NCI-H345 (cell line): ENCODE measurements around the gene PPIL6.
A peak's percentile ranks its signal among the peaks of the same experiment; 100 is the strongest.

Experiments
- DNase-seq: peaks from one replicate; lab custom pipeline; 2025; lab: John Stamatoyannopoulos, UW

The PPIL6 gene

DNA sequence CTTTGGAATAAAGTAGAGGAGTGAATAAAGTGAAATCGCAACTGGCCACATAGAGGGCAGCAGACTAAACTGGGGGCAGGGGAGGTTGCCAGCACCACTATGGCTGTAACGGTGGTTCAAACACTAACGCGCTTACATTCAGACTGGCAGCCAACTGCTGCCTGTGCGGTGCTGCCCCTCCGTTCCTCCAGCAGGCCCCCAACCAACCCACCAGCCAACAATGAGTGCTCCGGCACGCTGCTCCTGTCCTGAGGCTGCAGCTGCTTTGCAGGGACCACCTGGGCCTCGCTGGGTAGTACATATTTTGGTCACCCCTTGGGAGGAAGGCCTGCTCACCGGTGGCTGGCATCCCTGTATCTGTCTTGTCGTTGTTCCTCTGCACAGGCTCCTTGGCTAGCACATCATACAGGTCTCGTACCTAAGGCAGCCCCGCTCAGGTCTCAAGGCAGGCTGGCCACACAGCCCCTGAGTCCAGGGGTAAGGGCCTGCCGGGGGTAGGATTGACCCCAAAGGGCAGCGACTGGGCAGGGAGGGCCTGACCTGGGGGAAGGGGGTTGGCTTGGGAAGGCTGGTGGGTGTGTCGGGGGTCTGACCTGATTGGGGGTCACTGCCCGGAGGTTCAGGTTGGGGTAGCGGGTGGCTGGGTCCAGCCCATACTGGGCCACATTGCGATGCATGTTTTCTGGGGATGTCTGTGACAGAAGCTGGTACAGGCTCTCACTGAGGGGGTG, 8.8 kb upstream of the PPIL6 start:
- no peak for DNase-seq

GRCh38 chr6:109448615-109449014, 8.2 kb upstream of the PPIL6 start:
- DNase-seq: no peak

- DNase-seq: no peak
Observed at GRCh38 chr6:109447878-109448555, 7.6 kb upstream of the PPIL6 start.

- DNase-seq: no peak
Observed at GRCh38 chr6:109447087-109447486, 6.7 kb upstream of the PPIL6 start.

DNA sequence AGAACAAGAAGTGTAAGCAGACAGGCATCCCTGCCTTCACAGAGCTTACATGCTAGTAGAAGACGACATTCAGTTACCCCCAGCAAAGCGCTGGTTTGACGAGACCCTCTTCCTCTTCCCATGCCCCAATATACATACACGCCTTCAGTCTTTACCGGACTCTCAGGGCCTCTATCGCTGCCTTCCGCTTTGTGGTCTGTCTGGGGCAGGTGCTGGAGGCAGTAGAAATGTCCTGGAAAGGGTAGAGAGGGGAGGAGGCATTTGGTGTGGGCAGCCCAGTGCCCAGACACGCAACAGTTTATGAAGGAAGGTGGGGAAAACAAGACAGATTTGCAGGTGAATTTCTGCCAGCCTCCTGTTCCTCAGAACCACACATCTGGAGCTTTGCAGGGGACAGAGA, 6.1 kb upstream of the PPIL6 start:
- DNase-seq: no peak

- DNase-seq: no peak
Observed at GRCh38 chr6:109446072-109446471, 5.6 kb upstream of the PPIL6 start.

DNA sequence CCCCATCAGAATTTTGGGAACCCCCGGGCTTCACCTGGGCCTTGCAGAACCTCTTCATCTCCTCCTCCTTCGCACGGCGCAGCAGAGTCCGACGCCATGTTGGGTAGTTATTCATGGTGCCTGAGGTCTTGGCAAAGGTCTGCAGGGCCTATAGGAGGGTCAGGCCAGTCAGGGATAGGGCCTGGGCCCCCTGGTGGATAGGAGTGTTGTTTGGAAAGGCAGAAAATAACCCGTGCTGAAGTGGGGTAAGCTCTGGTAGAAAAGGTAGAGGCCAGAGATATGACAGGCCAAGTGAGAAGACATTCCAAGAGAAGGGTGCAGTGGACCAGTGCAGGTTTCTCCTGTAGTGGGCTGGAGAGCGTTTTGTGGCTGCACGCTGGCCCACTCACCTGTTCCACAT, 5.0 kb upstream of the PPIL6 start:
- DNase-seq: no peak

- no peak for DNase-seq
Observed at GRCh38 chr6:109443425-109443950, 3.1 kb upstream of the PPIL6 start.

DNA sequence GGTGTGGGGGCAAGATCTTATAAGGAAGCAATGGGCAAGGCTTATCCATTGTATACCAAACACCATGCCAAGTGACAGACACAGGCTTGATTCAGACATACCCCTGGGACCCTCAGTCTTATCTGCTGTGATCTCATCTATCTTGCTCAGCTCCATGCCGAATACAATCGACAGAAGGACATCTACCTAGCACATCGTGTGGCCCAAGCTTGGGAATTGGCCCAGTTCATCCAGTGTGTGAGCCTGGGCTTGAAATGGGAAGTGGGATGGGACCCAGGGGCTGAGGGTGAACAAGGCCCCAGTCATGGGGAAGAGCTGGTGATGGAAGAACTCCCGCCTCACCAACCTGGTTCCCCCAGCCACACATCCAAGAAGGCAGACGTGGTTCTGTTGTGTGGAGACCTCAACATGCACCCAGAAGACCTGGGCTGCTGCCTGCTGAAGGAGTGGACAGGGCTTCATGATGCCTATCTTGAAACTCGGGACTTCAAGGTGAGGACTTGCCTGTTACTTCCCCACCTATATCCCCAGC, 2.0 kb upstream of the PPIL6 start:
- DNase-seq: no peak

- DNase-seq: peak; percentile 48
Observed at GRCh38 chr6:109441069-109441816, 815 bp upstream of the PPIL6 start.

DNA sequence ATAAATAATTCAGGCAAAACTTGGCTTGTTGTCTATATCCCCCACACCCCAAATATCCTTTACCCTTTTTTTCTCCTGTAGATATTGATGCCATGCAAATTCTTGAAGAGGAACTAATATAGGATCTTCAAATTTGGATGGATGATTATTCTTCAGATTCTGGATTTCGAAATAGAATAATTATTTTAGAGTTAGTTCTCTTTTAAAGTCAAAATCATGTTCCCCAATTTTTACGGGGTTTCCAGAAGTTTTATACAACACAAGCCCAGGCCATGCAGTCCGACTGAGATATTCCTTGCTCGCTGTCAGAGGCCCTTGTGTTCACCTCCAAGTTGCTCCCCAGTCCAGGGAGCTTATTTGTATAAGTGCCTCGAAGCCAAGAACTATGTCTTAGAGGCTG, 4.4 kb downstream of the PPIL6 start:
- no peak for DNase-seq

DNA sequence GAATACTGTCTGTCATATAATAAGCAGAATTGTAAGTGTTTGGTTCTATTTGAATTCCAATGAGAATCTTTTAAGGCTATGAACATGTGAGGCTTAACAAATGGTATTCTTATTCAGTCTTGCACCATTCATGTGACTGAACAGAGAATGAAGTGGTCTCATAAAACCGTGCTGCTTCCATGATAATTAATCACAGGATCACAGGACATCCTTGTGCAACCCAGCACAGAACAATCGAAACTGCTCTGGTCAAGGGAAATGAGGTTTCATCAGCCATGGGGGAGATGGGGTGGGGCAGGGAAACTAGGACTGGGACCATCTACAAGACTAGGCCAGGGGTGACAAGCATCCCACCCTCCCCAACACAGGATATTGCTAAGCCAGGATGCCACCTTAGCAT, 6.0 kb downstream of the PPIL6 start:
- no peak for DNase-seq

DNA sequence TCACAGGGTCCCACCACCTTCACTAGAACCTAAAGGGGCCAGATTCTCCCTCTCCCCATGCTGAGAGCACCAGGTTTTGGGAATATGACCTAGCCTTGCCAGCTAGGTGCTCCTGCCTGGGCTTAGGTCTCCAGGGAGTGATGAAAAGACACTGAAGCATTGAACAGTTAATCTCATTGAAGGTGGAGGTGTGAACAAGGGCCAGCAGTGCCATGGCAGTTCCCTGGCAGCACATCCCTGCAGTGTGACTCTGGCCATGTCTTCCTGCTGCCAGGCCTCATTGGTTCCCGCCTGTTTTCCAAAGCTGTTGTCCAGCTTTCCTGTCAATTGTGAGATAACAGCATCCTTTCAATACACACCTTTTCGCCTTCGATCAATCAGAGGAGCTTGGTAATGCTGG, 10.9 kb downstream of the PPIL6 start:
- DNase-seq: no peak

DNA sequence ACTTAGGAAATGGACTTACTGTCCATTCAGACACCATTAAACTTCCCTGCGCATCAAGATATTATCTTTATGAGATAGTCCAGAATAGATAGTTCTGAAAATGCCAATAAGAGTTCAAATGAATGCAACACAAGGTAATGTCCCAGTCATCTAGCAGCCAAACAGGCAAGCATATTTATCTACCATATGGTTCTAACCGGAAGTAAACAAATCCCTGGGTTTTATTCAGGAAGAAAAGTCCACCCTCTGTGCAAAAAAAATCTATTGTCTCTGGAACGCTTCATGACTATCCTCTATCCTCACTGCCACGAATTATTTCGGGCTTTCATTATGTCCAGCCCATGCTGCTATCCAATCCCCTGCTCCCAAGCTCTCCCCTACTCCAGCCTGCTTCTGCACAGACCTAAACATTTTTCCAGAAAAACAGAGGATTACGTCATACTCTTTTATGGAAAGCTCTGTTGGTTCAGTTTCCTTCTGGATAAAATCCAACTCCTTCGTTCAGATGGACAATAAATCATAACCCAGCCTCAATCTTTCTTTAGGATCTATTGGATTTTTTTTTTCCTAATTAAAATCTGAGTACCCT, 11.4 kb downstream of the PPIL6 start:
- DNase-seq: no peak

- DNase-seq: no peak
Observed at GRCh38 chr6:109424946-109425345, 15.5 kb downstream of the PPIL6 start.

DNA sequence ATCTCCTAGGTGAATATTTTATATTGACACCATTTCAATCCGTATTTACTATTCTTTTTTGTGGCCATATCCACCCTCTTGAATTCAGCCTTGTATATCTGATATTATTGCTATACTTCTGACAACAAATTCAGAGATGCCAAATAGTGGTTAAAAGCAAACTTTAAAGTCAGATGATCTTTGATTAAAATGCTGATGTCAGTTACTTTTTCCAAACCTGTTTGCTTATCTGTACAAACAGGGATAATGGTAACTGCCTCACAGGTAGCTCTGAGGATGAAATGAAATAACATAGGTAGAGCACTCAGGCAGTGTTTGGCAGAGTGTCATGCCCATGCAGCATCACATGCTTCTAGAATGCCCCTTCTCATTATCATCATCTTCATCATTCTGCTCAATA, 19.2 kb downstream of the PPIL6 start:
- DNase-seq: no peak

DNA sequence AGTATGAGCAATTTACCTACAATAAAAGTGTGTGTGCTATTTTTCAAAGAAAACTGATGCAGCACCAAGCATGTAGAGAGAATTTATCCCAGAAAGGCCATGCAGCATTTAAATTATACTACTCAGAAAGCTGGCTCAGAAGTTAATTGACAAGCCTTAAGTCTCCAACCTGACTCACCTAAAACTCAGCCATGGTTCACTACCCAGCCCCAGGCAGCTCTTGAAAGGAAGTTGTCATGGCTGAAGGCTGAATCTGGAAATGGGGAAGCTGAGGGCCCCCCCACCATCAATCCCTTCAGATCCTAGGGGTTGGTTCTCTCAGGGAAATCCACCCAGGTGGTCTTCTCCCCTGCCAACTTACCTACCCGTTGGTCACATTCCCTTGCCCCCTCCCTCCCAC, 19.7 kb downstream of the PPIL6 start:
- no peak for DNase-seq

DNA sequence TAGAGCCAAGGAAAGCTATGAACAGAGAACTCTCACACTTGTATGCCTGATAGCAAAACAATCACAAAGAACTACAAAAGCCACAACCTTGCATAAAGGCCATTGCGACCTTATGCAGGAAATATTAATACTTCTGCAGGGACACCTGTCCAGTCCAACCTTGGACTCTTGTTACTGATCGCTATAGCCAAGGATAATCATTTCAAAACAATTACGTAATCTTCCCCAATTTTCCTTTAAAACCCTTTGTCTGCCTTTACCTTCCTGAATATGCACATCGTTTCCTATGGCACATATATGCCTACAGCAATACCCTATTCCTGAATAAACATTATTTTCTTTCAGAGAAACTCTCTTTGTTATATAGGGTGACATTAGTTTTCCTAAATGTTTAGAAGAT, 22.8 kb downstream of the PPIL6 start:
- DNase-seq: no peak

DNA sequence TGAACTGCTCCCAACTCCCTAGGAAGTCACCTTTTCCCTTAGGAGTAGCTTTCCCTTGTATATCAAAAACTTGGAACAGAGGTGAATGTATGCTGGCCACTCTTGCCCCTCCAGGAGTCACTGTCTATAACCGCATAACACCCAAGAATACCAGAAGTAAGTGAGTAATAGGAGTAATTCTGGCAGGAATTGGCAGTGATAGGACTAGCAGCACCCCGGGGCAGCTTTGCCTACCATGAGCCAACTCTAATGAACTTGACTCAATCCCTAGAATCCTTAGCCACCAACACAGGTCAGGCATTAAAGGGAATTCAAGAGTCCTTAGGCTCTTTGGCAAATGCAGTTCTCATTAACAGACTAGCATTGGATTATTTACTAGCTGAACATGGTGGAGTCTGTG, 29.4 kb downstream of the PPIL6 start:
- no peak for DNase-seq

DNA sequence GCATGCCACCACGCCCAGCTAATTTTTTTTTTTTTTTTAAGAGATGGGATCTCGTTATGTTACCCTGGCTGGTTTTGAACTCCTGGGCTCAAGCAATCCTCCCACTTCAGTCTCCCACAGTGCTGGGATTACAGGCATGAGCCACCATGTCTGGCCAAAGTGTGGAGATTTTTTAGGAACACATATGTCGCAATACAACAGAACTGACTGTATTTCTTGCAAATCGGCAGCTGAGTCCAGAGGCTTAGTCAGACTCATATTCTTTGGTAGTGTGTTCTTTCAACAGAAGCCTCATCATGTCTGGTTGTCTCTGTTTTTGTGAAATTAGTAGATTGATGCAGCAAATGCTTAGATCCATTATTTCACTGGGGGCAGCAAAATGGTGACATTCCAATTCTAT, 34.2 kb downstream of the PPIL6 start:
- no peak for DNase-seq

DNA sequence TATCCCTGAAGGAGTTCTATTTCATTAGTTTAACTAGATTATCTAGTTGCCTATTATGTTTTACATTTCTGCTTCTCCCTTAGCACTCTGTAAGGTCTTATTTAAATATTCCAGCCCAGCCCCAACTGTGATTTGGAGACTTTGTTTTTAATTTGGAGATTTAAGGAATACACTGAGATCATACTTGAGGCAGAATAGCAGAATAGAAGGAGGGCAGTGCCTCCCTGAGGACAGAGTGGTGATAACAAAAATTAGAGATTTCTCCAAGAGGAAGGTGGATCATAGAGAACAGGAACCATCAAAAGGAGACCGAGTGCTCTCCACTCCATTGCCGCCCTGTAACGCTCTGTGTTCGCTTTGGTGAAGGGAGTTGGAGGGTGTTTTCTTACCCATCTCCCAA, 43.4 kb downstream of the PPIL6 start:
- DNase-seq: no peak

- no peak for DNase-seq
Observed at GRCh38 chr6:109396046-109396718, 44.2 kb downstream of the PPIL6 start.
